ENCODE results near the gene CALY.

CALY gene

DNA sequence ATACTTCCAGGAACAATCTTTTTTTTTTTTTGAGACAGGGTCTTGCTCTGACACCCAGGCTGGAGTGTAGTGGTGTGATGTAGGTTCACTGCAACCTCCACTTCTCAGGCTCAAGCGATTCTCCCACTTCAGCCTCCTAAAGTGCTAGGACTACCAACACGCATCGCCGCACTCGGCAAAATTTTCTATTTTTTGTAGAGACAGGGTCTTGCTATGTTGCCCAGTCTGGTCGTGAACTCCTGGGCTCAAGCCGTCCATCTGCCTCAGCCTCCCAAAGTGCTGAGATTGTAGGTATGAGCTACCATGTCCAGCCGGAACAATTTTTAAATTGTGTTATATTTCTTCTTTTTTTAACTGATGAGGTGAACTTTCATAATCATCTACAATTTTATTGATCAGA lies 25.9 kb downstream of the CALY start:
- DNase-seq: no peak

DNA sequence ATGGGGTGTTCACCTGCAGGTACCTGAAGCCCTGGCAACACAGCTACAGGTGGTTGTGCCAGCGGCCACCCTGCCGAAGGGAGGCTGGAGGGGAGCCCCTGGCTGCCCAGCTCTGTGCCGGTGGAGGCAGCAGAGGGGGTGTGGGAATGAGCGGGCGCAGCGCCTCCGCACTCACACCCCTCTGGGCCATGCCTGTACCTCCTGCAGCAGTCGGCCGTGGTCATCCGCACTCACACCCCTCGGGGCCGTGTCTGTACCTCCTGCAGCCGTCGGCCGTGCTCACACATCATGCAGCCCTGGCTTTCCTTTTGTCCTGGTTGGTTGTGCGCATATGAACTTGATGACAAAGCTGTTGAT lies 26.3 kb downstream of the CALY start:
- DNase-seq: no peak

DNA sequence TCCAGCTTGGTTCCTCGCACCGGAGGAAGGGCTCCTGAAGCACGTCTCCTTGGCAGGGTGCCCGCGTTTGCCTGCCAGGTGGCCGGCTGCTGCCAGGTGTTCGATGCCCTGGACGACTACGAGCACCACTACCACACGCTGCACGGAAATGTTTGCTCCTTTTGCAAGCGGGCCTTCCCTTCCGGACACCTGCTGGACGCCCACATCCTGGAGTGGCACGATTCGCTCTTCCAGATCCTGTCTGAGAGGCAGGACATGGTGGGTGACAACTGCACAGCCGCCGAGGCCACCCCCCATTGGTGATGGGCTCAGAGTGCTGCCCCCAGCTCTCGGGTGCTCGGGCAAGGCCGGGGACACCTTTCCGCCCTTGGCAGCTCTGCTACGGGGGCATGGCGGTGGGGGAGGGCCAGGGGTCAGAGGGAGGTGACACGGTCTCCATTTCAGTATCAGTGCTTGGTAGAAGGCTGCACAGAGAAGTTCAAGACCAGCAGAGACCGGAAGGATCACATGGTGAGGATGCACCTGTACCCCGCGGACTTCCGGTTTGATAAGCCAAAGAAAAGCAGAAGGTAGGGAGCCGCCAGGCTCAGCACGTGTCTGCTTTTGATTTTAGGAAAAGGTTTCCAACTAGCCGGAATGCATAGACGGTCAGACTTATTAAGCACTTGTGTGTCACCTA lies 26.8 kb downstream of the CALY start:
- DNase-seq: no peak

DNA sequence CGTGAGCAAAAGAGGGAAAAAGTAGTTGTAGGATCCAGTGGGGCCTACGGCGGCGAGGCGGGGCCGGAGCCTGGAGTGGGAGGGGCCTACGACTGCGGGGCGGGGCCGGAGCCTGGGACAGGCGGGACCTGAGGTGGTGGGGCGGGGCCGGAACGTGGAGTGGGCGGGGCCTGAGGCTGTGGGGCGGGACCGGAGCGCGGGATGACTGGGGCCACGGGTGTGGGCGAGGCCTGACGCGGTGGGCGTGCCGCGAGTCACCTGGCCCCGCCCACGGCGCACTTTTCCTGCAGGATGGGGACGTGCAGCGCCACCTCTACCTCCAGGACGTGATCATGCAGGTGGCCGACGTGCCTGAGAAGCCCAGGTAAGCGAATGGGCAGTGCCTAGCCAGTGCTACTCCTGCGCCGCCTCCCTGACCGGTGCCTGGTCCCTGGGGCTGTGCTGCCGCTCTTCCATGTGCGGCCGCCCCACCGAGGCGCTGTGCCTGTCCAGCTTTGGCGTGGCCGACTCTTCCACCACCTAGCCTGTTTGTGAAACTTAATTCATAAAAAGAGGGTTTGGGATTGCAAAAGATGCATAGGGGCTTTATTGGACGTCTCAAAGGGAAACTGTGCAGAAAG lies 27.5 kb downstream of the CALY start:
- no peak for DNase-seq

DNA sequence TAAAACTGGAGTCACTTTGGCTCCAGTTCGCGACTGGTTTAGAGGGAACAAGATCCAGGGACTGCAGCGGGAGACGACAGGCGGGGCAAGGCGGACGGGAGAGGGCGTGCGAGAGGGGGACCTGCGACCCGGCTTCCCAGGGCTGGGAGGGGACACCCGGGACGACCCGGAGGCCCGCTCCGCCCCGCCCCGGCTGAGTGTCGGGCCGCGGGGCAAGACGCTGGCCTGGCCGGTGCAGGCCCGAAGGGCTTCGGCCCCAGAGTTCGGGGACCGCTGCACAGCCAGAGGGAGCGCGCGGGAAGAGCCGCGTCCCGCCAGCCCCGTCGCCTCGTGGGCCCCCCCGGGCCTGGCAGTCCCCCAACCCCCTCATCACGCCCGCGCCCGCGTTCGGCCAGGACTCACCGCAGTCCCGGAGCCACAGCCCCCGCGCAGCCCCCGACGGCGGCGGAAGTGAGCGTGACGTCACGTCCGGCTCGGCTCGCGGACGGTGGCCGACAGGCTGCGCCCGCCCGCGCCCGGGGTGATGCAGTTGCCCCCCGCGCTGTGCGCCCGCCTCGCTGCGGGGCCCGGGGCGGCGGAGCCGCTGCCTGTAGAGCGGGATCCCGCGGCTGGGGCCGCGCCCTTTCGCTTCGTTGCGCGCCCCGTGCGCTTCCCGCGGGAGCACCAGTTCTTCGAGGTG lies 28.1 kb downstream of the CALY start, which contains the start of the genes TUBGCP2 and ZNF511:
Gene TUBGCP2, minus strand, starts transcription at position 452 of the 679 bp plus-strand sequence. CDS start 5,931 bp downstream, outside the sequence.
Gene ZNF511, plus strand, starts transcription at position 494 of the 679 bp plus-strand sequence. Its CDS starts 30 bp downstream, at position 524.
- DNase-seq: peak; percentile 96

DNA sequence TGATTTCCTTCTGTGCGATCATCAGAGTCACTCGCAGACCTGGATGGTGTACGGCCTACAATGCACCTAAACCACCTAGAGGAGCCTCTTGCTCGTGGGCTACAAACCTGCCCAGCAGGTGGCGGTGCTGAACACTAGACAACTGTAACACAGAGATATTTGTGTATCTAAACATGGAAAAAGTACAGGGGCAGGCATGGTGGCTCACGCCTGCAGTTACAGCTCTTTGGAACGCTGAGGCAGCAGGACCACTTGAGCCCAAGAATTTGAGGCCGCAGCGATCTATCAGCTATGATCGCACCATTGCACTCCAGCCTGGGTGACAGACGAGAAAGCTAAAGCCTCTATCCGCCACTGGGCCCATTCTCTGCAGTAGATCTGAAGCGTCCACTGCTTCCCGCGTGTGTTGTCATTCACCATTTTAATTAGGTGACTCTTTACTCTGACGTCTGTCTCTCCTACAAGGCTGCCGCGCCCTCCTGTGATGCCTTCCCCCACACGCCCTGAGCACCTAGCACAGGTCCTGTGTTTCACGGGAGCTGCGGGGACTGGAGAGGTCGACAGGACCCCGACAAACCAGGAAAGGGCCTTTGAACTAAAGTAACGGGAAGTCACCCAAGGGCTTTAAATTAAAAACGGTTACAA lies 28.8 kb downstream of the CALY start:
- peak; percentile 56 for DNase-seq

DNA sequence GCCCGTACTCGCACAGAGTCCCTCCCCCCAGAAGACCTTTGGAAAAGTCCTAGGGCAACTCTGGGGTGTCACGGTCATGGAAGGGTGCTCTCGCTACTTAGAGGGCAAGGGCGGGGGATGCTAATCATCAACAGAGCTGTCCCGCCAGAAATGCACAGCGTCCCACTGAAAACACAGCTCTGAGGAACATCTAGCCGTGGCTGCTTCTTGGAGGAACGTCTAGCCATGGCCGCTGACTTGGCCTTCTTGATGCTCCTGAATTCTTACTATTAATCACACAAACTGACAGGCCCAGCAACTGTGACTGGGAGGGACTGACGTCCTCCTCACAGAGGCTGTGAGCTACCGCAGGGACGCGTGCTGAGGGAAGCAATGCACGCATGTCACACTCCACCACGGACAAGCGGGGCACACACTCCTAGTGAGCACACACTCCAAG lies 29.7 kb downstream of the CALY start:
- DNase-seq: peak; percentile 20

DNA sequence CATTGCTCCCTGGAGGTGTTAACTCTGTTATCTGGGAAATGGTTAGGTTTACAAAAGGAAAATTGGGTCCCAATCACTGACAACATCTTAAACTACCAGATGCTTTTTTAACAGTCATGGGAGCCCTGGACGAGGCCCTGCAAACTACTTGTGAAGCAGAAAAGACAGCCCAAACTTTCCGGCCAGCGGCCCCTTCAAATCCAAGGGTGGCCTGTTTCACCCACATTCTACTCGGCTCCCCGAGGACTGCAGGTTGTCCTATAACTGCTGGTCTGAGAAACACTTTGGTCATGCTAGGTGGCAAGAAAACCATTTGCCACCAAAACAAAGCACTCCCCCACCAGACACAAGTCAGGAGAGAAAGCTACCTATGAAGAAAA lies 30.6 kb downstream of the CALY start:
- no peak for DNase-seq

DNA sequence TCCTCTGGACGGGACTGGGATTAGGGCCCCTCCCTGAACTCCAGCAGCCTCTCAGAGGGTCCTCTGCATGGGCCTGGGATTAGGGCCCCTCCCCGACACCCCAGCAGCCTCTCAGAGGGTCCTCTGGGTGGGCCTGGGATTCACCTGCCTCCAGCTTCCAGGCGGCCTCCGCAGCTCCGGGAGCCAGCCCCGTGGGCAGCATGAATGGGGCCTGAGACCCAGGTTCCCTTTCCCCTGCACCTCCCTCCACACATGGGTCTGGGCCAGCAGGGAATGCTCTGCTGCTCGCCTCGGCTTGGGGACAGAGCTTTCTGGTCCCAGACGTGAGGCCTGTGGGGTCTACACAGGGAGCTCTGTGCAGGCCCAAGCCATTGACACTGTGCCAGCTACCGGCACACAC lies 33.5 kb downstream of the CALY start:
- DNase-seq: no peak

DNA sequence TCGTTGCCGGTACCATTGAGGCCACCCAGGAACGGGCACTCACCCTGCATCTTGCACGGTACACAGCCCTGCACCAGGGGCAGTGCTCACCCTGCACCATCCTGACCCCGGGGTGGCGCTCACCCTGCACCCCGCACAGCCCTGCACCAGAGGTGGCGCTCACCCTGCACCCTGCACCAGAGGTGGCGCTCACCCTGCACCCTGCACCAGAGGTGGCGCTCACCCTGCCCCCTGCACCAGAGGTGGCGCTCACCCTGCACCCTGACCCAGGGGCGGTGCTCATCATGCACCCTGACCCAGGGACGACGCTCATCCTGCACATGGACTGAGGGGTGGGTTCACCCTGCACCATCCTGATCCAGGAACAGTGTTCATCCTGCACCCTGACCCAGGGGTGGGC lies 34.5 kb downstream of the CALY start:
- no peak for DNase-seq

DNA sequence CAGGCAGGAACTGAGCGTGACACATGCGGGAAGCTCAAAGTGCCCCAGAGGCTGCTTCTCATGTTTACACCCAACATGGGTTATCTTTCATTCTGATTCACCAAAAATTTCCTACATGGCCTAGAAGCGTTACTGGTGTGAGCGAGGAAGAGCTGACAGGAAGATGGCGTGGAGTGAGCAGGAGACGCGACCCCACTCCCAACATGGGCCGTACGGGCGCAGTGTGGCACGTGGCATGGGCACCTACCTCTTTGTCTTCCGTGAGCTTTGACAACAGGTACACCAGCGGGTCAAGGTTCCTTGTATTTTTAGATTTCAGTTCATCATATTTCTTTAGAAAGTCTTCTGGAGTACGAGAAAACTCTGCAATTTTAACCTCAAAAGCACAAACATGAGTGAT lies 37.0 kb downstream of the CALY start:
- no peak for DNase-seq

DNA sequence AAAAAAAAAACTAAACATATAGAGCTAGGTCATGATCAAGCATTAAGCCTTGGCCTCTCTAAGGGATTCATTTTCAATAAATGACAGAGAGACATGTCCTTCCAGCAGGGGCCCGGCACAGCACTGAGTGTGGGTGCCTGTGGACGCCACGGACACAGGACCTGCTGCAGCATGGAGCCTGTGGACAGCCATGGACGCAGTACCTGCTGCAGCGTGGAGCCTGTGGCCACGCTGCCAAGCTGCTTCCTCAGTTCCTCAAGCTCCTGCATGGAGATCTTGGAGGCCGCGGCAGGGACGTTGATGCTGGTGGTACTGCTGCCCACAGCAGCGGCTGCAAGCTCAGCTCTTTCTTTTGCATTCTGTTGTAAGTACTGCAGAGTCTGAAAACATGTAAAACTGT lies 37.5 kb downstream of the CALY start:
- DNase-seq: no peak

DNA sequence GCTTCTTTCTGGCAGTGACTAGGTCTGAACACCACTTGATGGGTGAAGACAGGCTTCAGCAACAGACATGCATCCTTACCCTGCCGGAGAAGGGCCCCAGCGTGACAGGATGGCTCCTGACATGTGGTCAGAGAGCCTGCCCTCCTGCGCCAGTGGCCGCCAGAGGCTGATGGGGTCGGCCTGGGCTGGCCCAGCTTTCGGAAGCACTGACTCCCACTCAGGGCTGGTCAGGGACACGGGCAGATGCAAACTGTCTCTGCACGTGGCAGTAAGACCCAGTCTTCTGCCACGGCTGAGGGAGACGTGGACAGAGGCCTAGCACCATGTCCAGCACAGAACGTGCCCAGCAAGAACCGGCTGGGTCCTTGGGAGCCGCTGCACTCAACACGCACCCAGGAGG lies 38.2 kb downstream of the CALY start:
- no peak for DNase-seq

DNA sequence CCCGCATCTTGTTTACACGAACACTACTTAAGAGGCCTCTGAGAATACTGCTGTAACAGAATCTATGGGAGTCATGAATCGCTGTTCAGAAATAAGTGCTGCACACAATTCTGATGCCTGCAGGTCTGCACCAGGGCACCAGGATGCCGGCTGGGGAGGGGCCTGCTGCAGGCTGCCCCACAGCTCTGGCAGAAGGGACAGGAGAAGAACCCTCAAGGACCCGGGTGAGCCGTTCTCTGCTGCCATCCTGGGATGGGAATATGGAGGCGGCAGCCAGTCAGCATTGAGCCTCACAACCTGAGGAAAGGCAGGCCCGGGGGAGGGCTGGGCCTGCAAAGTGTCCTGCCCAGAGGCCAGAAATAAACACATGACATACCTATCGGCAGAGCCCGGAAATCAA lies 39.2 kb downstream of the CALY start:
- no peak for DNase-seq

DNA sequence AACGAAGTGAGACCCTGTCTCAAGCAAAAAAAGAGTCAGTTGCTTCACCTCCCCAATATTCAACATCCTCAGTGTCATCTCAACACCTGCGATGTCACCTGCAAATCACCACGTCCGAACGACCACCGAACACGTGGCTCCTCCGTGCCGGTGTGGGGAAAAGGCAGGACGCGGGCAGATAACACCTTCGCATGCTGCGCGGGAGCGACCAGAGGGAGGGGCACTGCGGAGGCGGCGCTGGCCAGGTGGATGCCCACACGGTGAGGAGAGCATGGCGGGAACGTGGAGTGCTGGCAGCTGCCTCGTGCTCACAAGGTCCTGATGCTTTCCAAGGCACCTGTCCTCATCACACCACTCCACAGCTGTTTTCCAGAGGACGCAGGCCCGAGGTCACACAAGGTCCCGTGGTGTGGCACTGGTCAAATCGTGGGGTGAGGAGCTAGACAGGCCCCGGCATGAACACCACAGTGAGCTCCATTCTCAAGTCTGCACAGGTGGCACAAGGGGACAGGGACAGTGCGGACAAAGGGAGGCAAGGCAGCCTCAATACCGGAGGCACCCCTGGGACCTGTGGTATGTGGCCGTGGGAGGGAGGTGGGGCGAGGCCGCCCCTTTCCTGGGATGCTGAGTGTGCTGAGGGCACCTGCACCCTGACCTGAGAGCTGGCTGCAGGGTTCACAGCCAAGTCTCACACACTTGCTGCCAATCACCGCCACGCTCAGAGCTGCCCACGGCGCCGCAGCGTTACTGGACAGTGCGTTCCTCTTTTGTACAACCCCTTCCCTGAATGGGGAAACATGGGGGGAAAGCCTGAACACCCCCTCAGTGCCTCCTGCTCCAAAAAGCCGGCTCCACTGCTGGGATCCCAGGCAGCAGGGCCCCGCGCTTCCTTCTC lies 41.0 kb downstream of the CALY start:
- no peak for DNase-seq

DNA sequence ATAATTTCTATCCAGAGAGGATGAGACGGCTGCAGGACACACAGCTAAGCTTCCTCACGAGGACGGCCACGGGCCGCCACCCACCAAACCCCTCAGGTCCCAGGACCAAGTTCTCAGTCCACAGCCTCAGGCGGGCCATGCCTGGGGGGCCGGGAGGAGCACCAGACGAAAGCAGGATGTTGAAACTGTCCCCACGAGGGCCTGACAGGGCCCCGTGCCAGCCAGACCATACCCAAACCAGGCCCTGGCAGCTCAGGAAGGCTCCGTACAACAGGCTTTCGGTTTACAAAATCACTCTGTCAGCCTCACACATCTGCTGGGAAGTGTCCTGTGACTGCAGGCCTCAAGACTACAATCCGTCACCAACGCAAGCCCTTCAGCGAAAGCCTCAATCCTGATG lies 42.5 kb downstream of the CALY start:
- no peak for DNase-seq

DNA sequence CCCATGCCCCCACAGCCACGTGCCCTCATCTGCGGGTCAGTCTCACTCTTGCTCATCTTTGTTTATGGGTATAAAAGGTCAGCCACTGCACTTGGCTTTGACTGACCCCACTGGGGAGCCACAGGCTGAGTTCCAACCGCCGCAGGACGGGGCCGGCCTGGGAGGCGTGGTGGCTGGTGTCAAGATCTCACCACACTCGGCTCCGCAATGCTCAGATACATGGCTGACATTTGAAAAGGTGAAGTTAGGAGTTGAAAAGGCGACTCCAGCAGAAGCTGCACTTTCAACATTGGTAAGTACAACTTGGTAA lies 42.9 kb downstream of the CALY start:
- no peak for DNase-seq

DNA sequence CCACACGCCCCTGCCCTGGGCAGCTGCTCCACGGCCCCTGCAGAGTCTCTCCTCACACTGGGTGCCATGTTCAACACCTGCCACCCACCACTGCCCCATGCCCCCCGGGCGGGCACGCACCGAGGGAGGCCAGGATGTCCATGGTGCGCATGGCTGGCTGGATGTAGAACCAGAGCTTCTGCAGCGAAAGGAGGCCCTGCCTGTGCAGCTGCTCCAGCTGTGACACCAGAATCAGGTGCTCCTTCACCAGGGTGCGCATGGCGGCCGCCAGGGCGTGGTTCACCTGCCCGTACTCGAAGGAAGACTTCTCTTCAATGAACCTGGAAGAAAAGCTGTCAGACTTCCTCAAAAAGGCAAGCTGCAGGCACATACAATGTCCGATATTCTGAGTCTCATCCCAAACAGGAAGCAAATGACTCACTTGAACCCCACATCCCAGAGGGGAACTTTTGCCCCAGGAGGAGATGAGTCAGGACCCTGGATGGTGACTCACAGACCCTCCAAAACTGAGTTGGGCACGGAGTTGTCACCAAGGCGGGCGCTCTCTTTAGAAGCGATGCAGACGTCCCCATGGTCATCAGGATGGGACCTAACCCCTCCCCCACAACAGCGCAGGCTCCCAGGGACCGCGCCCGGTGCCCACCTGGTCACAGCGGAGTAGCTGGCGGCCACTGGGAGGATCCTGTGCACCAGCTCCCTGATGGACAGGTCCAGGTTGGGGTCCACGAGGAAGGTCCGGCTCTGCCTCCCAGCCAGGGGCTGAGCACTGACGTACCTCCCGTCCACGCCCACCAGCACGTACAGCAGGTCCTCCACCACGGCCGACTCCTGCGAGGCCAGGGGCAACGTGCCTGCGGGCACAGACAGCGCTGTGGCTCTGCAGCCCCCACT lies 43.5 kb downstream of the CALY start:
- no peak for DNase-seq

DNA sequence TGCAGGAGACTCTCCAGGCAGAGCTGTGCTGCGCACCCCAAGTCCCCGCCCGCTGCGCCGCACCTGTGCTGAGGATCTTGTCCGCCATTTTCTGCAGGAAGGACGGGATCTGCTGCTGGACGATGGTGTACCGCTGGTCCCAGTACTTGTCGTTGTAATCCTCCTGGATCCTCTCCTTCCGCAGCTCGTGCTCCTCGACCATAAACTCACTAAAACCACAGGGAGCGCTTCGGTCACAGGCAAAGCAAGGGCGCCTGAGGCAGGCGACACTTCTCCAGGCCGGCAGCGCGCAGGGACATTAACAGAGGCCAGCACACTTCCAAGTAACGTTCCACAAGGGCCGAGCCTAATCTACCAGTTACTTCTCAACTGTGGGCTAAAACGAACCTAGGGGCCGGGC lies 46.9 kb downstream of the CALY start:
- no peak for DNase-seq

DNA sequence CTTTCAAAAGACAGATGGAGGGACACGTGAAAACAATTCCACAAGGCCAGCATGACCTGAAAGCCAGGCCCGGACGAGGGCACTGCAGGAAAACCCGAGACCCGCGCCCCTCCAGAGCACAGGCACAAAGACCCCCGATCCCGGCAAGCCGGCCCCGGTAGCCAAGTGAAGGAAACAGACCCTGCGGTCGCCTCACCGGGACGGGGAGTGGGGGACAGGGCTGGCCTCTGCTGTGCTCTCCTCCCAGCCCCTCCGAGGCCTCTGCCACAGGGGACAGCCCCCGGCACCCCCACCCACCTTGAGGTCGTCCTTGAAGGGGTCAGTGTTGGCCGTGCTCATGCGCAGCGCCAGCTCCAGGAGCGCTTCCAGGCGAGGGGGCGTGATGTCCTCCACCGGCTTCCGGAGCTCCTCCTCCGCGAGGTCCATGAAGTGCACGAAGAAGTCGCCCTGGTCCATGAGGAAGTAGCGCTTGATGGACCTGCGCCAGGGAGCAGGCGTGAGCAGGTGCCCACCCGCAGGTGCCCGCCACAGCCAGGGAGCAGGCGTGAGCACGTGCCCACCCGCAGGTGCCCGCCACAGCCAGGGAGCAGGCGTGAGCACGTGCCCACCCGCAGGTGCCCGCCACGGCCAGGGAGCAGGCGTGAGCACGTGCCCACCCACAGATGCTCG lies 48.7 kb downstream of the CALY start:
- DNase-seq: no peak

DNA sequence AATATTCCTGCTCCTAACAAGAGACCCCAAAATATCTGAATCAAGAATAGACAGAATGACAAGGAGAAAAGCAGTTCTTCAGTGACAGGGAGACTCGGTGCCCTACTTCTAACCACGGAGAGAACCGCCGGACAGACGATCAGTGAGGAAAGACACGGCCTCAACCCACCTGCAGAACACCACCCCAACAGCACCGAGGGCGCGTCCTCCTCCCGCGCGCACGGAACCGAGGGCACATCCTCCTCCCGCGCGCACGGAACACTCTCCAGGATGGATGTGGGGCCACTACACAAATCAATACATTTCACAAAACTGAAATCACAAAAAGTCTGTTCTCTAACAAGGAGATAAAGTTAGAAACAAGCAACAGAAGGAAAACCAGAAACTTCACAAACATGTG lies 50.3 kb downstream of the CALY start:
- DNase-seq: no peak
